Heart right ventricle (tissue), 16 donors: ENCODE measurements around the gene ERGIC3. TPM values are rescaled to one million over a fixed set of nuclear protein-coding genes. Genes with fewer than 3 reads are reported as not detected.

Experiments
- ATAC-seq, 8 donors: fragments of 200-7000 bp; cut with Tn5 transposase; one replicate each; pipeline ENCODE4 v1.9.1; 2020; ENCODE audit warnings: mild to moderate bottlenecking in 8 of 8, moderate library complexity in 8 of 8, moderate number of reproducible peaks in 1 of 8
- DNase-seq, 2 donors: peaks; one replicate each; pipeline ENCODE4 v3.0.0-alpha.2; 2020
- H3K27ac ChIP-seq, 10 donors: fragments of 200-600 bp; sonication (generic) in 2 of 10; one replicate each; pipeline versions ENCODE4 v1.5.0 to v1.8.0; 2020 to 2022; ENCODE audit warnings: mild to moderate bottlenecking in 3 of 10
- H3K27me3 ChIP-seq, 7 donors: fragments of 200-600 bp; one replicate each; pipeline ENCODE4 v1.8.0; 2021 to 2022; ENCODE audit warnings: mild to moderate bottlenecking in 2 of 7
- H3K36me3 ChIP-seq, 9 donors: fragments of 200-600 bp; sonication (generic) in 1 of 9; one replicate each; pipeline versions ENCODE4 v1.5.0 to v1.8.0; 2020 to 2022; ENCODE audit warnings: mild to moderate bottlenecking in 2 of 9
- H3K4me1 ChIP-seq, 9 donors: fragments of 200-600 bp; sonication (generic) in 1 of 9; one replicate each; pipeline versions ENCODE4 v1.5.0 to v1.8.0; 2020 to 2022; ENCODE audit warnings: mild to moderate bottlenecking in 4 of 9
- H3K4me3 ChIP-seq, 10 donors: fragments of 200-600 bp; sonication (generic) in 2 of 10; one replicate each; pipeline versions ENCODE4 v1.5.0 to v1.8.0; 2020 to 2022; ENCODE audit warnings: mild to moderate bottlenecking in 7 of 10, moderate library complexity in 2 of 10
- H3K9me3 ChIP-seq, 11 donors: fragments of 200-600 bp in 10 of 11; sonication (generic) in 2 of 11; one replicate each; pipeline versions ENCODE4 v1.5.0 to v1.8.0; 2013 to 2022; ENCODE audit warnings: mild to moderate bottlenecking in 2 of 11, control low read depth in 1 of 11, moderate library complexity in 1 of 11
- WGBS, 2 donors: extraction: QIAGEN DNeasy Blood & Tissue Kit; methylation state at CpG; one replicate each; pipeline ENCODE4 v1.1.7; 2013; ENCODE audit warnings: inconsistent platforms in 1 of 2; 5-methylcytosine and 5-hydroxymethylcytosine counted together
- intact Hi-C, 10 donors: fragments of 100-400 bp; cut with DNase I; formaldehyde crosslinking; loops; one replicate each; pipeline versions ENCODE4 v1.11.1 to v1.14.2; 2022
- polyA plus RNA-seq, 2 donors: library from polyadenylated mRNA; stranded (reverse); fragments of 200-250 nt; gene quantifications; one replicate each; pipeline ENCODE4 v1.2.3, GENCODE V29; 2013
- total RNA-seq, 10 donors: library from RNA; stranded (reverse); fragmentation: NEBNext Ultra II Directional in 3 of 10; extraction: Animal tissue kit (Norgen Biotek cat#: 25700) in 3 of 10; gene quantifications; one replicate each; pipeline versions ENCODE4 v1.2.1 to v1.2.4, GENCODE V29; 2021 to 2023
- TF ChIP-seq, protein P1 (sequence below), 9 donors: fragments of 200-600 bp; sonication (generic) in 2 of 9; IDR thresholded peaks; one replicate each; pipeline versions ENCODE4 v1.5.0 to v1.8.0; 2021 to 2022; ENCODE audit warnings: antibody characterized with exemption in 9 of 9, mild to moderate bottlenecking in 5 of 9, moderate library complexity in 1 of 9
- donor health status: Arrhythmogenic right ventricular cardiomyopathy.
- donor health status: ischemic (EF 13 %, LVEDD 7.1; RV severe dilation, severe dysfunction).
- donor health status: healthy with polysubstance abuse.
- donor health status: DM: no; HTN: yes; CAD: no.
- donor health status: DM: no; HTN: no; CAD: no.
- donor health status: ischemic (EF 25% LVEDD 6.9; RV normal size, moderate dysfunction).
- donor health status: ischemic (EF 25% LVEDD 5.7; RV mildly dilated, moderate dysfunction).
- donor health status: healthy.
- donor health status: DM: yes; HTN: yes; CAD: no.
- donor health status: Ischemic cardiomyopathy.
- donor health status: ischemic (EF 35%, LVEDD 5.7; RV mildly dilated, moderate dysfunction).
- donor health status: nonischemic (EF 11% LVEDD 7.7; RV severe dilation, severe dysfunction).
- donor health status: DM: yes; HTN: yes; CAD: no.
- donor health status: PGD.
- donor health status: ischemic (EF 29% LVEDD 5.4; RV normal size, mild dysfunction).
- donor health status: nonischemic (EF 23%, LVEDD 6.1; RV moderate dilation, normal function).

The ERGIC3 gene
- total and polyA plus RNA-seq, 12 donors, result 40.9 to 143 (median 103) TPM

- 92 to 96% methylated on average over 10 of the region's 10 CpGs for WGBS, 2 donors
- H3K27me3 ChIP-seq, result no peaks in the 10 kb centered on the region
- no peak for ATAC-seq
- H3K9me3 ChIP-seq, result no peaks in the 10 kb centered on the region
- intact Hi-C loops, result no loop called here
- DNase-seq, result no peak
- H3K27ac ChIP-seq, result no peak overlapping the region
- TF ChIP-seq, protein P1, sequence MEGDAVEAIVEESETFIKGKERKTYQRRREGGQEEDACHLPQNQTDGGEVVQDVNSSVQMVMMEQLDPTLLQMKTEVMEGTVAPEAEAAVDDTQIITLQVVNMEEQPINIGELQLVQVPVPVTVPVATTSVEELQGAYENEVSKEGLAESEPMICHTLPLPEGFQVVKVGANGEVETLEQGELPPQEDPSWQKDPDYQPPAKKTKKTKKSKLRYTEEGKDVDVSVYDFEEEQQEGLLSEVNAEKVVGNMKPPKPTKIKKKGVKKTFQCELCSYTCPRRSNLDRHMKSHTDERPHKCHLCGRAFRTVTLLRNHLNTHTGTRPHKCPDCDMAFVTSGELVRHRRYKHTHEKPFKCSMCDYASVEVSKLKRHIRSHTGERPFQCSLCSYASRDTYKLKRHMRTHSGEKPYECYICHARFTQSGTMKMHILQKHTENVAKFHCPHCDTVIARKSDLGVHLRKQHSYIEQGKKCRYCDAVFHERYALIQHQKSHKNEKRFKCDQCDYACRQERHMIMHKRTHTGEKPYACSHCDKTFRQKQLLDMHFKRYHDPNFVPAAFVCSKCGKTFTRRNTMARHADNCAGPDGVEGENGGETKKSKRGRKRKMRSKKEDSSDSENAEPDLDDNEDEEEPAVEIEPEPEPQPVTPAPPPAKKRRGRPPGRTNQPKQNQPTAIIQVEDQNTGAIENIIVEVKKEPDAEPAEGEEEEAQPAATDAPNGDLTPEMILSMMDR (IDR thresholded peaks at IDR 0.05), result no peak
- peaks cover 0 to 9% (median 2%) of the 10 kb centered on the region in 9 donors for H3K4me1 ChIP-seq
- peaks cover 0 to 95% (median 37%) of the 10 kb centered on the region in 9 donors for H3K36me3 ChIP-seq
- no peak overlapping the region for H3K4me3 ChIP-seq
Measured at GRCh38 chr20:35508493-35509218, 33.2 kb upstream of the ERGIC3 start.

GRCh38 chr20:35510951-35511735 lies 30.7 kb upstream of the ERGIC3 start:
- H3K9me3 ChIP-seq, result no peaks in the 10 kb centered on the region
- H3K36me3 ChIP-seq, result peaks cover 0 to 80% (median 25%) of the 10 kb centered on the region in 9 donors
- ATAC-seq, result peak in 1 of 8 donors; percentile 40
- no peak overlapping the region for H3K27ac ChIP-seq
- intact Hi-C loops, result loop anchor here in 3 of 10 donors (5.0 to 10.0 kb wide), 2 partner anchors 186 to 374 kb away; partner anchors contain the start of genes NFS1 (in 1 of the 3) and ROMO1 (in 1 of the 3)
- no peaks in the 10 kb centered on the region for H3K4me1 ChIP-seq
- DNase-seq, result no peak
- TF ChIP-seq, protein P1 (IDR thresholded peaks at IDR 0.05), result no peak
- no peaks in the 10 kb centered on the region for H3K27me3 ChIP-seq
- H3K4me3 ChIP-seq, result no peak overlapping the region
- WGBS, 2 donors, result 87 to 90% methylated on average over 11 of the region's 12 CpGs

- H3K4me3 ChIP-seq, result no peak overlapping the region
- ATAC-seq (peak in 4 of 8 donors; percentile 28 to 45 (median 40)), DNase-seq (no peak)
- no peak overlapping the region for H3K27ac ChIP-seq
- H3K9me3 ChIP-seq, result no peaks in the 10 kb centered on the region
- TF ChIP-seq, protein P1 (IDR thresholded peaks at IDR 0.05), result peak; percentile 41 to 68 (median 55)
- peaks cover 0 to 73% (median 25%) of the 10 kb centered on the region in 9 donors for H3K36me3 ChIP-seq
- WGBS, 2 donors, result 90 to 95% methylated on average over 2 of the region's 2 CpGs
- H3K27me3 ChIP-seq, result no peaks in the 10 kb centered on the region
- intact Hi-C loops, result loop anchor here in 3 of 10 donors (5.0 to 10.0 kb wide), 2 partner anchors 185 to 373 kb away; partner anchors contain the start of genes NFS1 (in 1 of the 3) and ROMO1 (in 1 of the 3)
- peaks cover 0 to 6% (median 0%) of the 10 kb centered on the region in 9 donors for H3K4me1 ChIP-seq
Measured at GRCh38 chr20:35511814-35512420, 30.0 kb upstream of the ERGIC3 start.
